Islet precursor cell (in vitro differentiated cells): Measurements from ENCODE around the gene TAMALIN.
"Not testable (repeated sequence)": the region's sequence is repeated elsewhere in the genome, so short reads cannot be mapped to it uniquely, and the experiment has no call there.

Source experiments
- DNase-seq: peaks from one replicate; pipeline ENCODE4 v3.0.0-alpha.2; 2018

Gene TAMALIN

DNA sequence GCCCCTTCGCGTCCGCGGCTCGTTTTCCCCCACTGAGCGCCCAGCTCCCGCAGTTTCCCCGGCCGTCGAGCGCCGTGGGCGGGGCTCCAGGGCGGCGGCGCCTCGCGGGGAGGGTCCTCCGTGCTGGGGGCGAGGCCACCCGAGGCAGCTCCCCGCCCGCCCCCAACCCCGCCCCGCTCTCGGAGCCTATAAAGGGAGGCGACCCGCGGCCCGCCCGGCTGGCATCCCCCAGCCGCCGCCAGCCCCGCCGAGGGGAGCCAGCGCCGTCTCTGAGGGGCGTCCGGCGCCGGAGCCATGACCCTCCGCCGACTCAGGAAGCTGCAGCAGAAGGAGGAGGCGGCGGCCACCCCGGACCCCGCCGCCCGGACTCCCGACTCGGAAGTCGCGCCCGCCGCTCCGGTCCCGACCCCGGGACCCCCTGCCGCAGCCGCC lies at the start of gene TAMALIN:
Gene TAMALIN (plus strand): TSS at position 221 of the 432 bp plus-strand sequence. CDS start 74 bp downstream, at position 295.
- DNase-seq, result peak; percentile 89

DNA sequence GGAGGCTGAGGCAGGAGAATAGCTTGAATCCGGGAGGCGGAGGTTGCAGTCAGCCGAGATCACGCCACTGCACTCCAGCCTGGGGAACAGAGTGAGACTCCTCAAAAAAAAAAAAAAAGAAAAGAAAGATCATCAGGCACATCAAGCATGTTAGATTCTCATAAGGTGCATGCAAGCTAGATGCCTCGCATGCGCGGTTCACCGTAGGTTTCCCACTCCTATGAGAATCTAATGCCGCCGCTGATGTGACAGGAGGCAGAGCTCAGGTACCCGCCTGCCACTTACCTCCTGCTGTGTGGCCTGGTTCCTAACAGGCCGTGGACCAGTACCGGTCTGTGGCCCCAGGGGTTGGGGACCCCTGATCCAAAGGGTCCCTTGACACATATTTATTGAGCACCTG lies 48.2 kb upstream of the TAMALIN start:
- no peak for DNase-seq

DNA sequence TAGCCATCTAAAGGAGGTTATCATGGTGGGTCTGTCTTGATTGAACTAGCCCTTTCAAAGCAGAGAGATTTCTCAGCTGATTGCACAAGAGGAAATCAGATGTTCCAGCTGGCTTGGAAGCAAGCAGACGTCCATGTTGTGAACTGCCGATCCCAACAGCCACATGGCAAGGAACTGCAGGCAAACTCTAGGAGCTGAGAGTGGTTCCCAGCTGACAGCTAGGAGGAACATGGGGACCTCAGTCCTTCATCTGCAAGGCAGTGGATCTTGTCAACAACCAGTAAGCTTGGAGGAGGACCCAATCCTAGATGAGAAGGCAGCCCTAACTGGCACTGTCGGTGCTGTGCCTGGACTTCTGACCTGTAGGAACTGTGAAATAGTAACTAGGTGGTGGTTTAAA lies 47.5 kb upstream of the TAMALIN start:
- DNase-seq, result no peak

DNA sequence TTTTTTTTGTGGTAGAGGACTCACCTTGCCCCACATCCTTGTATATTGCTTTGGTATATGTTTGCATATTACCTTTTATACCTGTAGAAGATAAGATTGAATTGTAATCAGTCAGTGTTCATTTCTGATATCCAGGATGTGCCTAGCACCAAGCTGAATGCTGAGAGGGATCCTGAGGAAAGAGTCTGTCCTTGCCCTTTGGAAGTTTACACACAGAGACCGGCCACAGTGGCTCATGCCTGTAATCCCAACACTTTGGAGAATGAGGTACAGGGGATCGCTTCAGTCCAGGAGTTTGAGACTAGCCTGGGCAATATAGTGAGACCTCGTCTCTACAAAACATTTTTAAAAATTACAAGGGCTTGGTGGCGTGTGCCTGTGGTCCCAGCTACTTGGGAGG lies 46.8 kb upstream of the TAMALIN start:
- no peak for DNase-seq

DNA sequence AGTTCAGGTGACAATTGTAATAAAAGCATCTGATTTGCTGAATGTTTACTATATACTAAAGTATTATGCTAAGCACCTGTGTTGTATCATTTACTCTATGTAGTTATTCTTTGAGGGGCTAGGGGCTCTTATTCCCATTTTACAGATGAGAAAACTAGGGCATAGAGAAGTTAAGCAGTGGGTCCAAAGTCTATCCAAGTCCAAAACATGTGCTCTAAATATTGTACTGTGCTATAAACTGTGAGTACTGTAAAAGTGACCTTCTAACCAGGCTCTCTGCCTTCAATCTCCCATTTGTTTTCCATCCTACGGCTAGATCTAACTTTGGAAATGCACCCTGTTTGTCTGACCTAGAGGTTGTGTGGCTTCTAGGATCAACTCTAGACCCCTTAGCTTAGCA lies 46.3 kb upstream of the TAMALIN start:
- DNase-seq, result no peak

DNA sequence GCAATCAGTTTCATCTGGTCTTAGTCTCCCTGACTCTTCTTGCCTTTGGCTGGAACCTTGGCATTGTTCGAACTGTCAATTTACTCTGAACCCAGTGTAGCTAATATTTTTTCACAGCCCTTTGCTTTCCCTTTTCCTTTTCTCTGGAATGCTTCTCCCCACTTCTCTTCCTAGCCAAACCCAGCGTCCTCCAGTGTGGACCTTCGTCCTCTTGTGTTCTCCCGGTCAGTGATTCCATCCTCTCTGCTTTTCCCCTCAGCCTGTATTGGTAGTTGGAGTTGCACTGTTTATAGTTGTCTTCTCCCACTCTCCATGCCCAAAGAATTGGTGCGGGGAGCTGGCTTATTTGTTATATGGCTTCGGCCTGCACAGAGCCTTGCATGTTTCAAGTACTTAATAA lies 45.9 kb upstream of the TAMALIN start:
- DNase-seq, result no peak

DNA sequence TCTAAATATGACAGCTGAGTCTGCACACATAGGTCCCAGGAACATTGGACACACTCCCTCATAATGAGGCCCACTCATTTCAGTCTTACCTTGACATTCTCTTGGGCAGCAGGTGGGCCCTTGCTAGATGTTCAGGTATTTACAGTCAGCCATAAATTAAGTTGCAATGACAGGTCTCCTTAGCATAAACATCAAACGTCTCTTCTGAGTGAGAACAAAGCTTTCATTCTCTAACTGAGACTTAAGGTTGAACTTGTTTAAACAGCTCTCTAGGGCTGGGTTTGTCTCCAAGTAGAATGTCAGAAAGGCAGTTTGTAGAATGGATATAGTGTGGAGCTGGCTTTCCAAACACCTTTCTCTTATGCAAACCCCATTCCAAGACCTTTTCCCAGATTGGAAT lies 44.9 kb upstream of the TAMALIN start:
- peak; percentile 76 for DNase-seq

DNA sequence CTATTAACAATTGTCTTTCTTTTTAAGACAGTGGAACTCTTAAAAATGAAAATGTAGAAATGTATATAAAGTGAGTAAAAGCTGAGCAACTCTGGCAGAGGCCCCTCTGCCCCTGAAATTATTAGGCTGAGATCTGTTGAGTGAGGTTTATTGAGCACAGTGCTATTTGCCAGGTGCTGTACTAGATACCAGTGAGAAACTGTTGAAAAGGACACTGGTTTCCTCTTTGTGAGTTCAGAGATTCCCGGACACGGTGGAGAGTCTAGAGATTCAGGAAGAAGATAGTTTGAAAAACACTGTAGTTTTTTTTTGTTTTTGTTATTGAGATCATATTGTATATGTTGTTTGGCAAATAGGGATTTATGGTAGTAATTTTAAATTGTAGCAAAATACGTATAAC lies 44.0 kb upstream of the TAMALIN start:
- DNase-seq, result peak; percentile 8

DNA sequence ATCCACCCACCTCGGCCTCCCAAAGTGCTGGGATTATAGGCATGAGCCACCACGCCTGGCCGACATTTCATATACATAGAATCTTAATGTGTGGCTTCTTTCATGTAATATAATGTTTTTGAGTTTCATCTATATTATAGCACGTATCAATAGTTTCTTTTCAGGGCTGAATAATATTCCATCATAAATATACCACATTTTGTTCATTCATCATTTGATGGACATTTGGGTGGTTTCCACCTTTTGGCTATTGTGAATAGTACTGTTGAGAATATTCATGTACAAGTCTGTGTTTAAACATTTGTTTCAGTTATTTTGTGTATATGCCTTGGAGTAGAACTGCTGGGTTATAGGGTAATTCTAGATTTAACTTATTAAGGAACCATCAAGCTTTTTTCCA lies 43.3 kb upstream of the TAMALIN start:
- peak; percentile 15 for DNase-seq

DNA sequence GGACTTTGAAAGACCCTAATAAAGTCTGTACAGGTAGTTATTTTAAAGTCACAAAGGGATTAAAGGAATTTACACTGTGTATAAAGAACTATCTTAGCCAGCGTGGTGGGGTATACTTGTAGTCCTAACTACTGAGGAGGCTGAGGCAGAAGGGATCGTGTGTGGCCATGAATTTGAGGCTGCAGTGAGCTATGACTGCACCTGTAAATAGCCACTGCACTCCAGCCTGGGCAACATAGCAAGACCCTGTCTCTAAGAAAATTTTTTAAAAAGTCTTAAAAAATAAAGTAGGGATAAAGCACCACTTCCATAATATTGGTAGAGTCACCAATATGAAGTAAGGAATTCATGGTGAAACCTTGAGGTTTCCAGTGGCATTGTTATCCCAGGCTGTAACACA lies 37.1 kb upstream of the TAMALIN start:
- DNase-seq, result no peak

DNA sequence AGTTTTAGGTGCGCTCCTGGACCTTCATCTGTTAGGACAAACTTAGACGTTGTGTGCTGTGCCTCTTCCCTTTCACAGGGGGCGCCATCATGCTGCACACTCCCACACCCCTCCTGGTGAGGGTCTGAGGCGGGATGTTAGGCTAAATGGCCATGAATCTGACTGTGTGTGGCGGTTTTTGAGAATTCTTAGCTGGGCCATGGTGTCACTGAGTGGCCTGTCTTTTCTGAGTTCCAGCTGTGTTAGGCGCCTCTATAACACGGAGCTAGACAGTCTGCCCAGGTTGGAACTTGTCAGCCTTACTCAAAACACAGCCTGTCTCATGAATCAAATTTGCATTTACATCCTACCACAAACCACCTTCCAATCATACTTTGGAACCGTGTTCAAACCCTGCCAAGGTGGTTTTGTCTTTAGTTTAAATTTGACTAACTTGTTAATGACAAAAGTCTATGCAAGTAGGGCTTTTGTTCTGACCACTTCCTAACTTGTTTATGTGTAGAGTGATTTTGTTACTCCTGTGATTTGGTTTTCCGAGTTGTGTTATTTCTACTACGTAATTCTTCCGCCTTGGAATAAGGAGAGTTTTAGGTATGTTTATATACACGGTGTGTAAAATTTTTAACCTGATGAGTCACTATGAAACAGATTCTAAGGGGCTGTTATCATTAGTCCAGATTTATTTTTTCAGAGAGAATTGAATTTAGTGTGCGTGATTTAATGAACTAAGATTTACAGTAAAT lies 35.7 kb upstream of the TAMALIN start:
- peak; percentile 85 for DNase-seq

DNA sequence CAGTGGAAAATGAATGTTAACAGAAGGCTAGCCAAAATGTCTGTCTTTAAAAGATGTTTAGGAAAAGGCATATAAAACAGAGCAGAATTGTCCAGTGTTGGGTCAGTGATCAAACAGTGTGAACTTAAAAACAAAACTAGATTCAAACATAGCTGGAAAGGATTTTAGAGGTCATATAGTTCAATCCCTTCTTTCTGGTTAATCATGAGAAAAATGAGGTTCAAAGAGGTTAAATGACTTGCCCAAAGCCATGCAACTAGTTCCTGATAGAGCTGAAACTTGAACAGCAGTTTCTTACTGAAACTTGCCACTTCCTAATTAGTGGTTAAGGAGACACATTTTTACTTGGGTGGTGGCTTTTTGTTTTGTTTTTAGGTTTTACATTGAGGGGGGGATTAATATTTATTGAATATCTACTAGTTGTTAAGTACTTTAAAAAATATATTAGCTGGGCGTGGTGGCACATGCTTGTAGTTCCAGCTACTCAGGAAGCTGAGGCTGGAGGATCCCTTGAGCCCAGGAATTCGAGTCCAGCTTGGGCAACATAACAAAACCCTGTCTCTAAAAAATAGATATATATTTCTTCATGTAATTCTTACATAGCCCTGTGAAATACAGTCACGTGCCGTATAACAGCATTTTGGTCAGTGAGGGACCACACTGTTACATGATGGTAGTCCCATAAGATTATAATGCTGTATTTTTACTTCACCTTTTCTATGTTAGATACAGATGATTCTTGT lies 34.9 kb upstream of the TAMALIN start:
- no peak for DNase-seq

DNA sequence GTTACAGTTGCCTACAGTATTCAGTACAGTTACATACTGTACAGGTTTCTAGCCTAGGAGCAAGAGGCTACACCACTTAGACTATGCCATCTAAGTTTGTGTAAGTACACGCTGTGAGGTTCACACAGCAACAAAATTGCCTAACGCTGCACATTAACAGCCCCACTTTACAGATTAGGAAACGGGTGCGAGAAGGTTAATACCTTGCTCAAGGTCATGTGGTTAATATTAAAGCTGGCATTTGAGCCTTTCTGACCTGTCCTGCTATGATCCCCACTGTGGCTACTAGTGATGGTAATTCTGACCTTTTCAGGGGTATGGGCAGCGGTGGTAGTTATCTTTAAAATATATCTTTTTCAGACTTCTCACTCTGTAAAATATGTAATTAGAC lies 34.3 kb upstream of the TAMALIN start:
- DNase-seq, result no peak

DNA sequence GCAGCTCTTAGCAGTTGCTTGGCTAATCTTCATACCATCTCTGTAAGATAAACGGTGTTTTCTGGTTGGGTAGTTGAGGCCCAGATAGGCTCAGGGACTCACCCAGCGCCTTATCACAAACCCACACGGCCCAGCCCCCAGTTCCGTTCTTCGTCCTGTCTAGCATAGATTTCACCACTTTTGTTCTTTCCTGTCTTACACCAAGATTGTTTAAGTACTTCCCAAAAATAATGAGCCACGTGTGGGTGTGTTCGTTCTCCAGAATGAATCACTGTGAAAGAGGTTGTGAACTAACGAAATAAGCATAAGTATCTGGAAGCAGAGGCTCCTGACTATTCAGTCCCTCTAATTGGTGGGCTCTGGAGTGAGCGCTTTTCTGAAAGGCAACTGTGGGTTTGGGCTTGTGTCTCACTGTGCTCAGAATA lies 33.9 kb upstream of the TAMALIN start:
- DNase-seq, result no peak

DNA sequence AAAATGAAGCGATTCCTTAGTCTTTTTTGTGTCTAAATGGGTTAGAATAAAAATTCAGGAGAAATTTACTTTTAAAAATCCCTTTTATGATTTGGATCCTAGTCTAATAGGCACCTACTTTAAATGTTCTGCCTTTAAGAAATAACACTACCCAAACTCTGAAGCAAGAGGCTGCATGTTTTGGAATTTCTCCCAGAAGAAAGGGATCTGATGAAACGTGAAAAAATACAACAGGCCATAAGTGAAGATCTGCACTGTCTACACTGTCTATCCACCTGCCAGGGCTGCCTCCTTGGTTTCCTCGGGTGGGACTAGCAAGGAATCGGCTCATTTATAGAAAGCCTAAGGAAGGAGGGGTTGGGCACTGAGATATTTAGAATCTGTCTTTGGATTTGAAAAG lies 33.2 kb upstream of the TAMALIN start:
- DNase-seq, result no peak

DNA sequence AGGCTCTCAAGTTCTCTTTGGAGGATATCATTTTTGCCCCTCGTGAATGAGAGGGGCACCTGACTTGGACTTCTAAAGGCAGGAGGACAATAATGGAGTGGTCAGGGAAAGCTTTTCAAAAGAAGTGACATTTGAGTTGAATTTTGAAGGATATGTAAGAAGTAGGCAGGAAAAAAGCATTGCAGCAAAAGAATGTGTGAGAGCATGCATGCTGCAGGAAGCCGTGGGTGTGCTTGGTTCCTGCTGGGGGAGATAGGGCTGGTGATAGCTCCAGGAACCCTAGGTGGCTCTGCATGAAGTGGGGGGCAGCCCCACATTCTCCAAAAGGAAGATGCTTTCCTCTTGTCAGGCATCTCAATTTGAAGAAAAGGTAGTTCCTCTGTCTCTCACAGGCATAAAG lies 32.1 kb upstream of the TAMALIN start:
- DNase-seq, result no peak

DNA sequence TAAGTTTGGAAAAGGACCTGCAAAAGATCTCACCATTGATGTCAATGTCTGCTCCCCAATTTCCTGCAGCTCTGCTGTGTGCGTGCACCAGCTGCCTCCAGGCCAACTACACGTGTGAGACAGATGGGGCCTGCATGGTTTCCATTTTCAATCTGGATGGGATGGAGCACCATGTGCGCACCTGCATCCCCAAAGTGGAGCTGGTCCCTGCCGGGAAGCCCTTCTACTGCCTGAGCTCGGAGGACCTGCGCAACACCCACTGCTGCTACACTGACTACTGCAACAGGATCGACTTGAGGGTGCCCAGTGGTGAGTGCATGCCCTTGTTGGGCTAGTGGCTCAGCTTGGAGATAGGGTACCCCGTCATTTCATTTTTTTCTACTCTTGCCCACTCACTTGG lies 31.6 kb upstream of the TAMALIN start:
- no peak for DNase-seq

DNA sequence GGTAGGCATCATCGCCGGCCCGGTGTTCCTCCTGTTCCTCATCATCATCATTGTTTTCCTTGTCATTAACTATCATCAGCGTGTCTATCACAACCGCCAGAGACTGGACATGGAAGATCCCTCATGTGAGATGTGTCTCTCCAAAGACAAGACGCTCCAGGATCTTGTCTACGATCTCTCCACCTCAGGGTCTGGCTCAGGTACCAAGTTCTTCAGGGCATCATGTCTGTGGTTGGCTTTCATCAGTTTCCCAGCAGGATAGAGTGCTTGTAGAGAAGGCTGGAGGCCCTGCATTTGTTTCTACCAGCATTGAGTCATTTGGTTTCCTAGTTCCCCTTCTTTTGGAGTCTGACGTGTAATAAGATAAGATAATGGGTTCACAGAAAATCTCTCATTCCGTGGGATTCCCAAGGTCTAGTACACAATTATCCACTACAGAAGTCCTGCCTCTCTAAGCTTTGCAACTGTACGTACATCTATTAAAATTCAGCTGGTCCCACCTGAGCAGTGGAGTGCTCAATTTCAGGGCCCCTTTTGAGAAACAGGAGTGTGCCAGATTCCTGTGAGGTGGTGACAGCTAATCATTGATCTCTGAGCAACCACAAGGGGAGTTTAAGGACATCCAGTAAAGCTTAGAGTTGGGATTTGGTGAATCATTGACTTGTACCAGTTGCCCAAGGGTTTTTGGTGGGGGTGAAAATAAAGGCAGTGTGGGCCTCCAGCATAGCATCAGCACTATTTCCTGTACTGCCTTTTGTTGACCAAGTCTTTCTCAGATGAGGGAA lies 30.2 kb upstream of the TAMALIN start:
- DNase-seq, result no peak

DNA sequence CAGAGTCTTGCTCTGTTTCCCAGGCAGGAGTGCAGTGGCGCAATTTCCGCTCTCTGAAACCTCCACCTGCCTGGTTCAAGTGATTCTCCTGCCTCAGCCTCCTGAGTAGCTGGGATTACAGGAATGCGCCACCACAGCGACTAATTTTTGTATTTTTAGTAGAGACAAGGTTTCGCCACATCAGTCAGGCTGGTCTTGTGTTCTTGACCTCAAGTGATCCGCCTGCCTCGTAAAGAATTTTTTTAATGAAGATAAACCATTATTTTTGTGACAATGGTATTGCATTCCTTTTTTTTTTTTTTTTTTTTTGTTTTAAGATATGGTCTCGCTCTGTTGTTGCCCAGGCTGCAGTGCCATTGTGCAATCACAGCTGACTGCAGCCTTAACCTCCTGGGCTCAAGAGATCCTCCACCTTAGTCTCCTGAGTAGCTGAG lies 29.4 kb upstream of the TAMALIN start:
- DNase-seq, result no peak

DNA sequence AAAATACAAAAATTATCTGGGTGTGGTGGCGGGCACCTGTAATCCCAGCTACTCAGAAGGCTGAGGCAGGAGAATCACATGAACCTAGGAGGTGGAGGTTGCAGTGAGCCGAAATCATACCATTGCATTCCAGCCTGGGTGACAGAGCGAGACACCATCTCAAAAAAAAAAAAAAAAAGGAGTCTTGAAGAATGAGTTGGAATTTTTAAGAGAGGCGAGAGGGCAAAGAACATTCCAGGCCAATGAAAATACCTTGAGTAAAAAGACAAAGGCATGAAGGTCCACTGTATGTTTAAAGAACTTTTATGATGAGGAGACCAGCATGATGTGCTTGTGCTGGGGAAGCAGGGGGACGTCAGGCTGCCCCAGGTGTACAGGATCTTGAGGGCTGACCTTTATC lies 27.4 kb upstream of the TAMALIN start:
- not testable (repeated sequence) for DNase-seq

DNA sequence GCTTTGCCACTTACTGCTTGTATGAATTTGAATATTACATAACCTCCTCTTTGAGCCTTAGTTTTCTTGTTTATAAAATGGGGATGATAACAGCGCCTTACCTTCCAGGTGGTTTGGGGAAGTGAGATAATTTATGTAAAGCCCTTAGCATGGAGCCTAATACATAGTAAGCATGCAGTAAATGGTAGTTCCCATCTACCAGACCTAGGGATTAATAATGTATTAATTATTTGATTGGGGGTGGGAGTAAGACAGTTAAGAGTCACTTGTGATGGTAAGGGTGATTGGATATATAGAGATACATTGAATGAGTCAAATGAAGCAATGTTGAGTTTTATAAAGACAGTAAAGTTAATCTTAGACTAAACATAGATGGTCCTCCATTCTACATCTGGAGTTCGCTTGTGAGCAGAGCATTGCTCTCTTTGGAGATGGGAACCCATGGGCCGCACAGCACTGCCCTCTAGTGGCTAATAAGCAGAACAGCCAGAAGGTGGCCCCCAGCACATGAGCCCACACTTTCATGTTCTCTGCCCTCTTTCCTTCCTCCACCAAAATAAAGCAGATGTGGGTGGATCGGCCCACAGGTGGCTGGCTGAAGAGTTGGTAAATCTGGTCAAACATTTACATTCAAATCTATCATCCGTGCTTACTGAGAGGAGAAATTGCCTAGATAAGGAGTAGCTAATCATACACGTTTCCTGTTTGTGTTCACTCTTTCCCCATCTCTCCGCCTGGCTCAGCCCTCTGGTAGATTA lies 26.5 kb upstream of the TAMALIN start:
- DNase-seq, result peak; percentile 83

DNA sequence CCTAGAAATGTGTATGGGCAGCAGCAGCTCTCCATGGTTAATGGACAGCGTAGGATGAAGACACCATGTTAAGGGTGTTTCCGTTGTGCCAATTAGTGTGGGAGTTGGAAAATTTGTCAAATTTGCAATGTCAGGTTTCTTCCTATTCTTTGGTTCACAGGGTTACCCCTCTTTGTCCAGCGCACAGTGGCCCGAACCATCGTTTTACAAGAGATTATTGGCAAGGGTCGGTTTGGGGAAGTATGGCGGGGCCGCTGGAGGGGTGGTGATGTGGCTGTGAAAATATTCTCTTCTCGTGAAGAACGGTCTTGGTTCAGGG lies 26.0 kb upstream of the TAMALIN start:
- DNase-seq, result no peak

DNA sequence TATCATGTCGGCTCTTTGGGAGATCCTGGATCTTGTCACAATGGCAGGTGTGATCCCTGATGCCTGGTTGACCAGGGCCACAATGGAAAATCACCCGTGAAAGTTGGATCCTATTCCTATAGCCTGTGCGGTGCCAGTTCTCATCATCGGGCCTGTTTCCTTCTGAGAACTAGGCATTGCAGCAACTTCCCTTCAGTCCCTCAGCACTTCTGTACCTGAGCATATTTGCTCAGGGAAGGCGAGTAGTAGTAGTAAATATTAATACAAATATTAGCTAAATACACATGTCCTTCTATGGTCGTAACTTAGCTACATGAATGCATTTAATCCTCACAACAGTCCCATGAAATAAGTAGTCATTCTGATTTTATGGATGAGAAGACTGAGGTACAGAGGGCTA lies 22.1 kb upstream of the TAMALIN start:
- no peak for DNase-seq
